HG03354 (cell line): ENCODE data around the gene SOX18.

Experiments used
- ATAC-seq: cut with Tn5 transposase; IDR thresholded peaks from one replicate; pipeline ENCODE4 v1.9.1; 2021; ENCODE audit warnings: mild to moderate bottlenecking; ENCODE audit not compliant: unreplicated experiment, poor library complexity, severe bottlenecking

SOX18 gene

DNA sequence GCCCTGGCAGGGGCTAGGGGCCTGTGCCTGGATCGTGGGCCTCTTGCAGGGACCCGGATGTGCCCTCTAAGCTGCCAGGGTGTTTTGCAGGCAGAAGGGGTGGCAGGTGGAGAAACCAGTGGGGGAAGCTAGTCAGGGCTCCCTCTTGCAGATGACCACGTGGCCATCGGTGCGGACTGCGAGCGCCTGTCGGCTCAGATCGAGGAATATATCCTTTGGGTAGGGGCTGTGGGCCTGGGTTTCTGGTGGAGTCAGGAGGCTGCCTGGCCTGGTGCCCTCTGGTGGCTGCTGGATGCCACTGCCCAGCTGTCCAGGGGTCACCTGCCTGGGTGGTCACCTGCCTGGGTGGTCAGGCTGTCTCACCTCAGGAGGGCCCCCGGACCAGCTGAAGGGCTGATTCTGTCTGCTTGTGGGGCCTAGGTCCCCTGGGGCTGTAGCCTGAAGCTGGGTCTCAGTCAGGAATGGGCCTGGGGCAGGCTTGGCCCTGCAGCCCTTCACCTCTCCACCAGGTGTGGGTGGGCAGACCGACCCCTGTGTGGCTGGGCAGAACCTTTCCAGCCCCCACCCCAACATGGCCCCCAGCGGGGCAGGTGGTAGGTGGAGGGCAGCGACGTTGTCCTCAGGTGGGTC is 20.3 kb upstream of the SOX18 start:
- no peak for ATAC-seq

- ATAC-seq = no peak
Measured at GRCh38 chr20:64069209-64069613, 19.8 kb upstream of the SOX18 start.

DNA sequence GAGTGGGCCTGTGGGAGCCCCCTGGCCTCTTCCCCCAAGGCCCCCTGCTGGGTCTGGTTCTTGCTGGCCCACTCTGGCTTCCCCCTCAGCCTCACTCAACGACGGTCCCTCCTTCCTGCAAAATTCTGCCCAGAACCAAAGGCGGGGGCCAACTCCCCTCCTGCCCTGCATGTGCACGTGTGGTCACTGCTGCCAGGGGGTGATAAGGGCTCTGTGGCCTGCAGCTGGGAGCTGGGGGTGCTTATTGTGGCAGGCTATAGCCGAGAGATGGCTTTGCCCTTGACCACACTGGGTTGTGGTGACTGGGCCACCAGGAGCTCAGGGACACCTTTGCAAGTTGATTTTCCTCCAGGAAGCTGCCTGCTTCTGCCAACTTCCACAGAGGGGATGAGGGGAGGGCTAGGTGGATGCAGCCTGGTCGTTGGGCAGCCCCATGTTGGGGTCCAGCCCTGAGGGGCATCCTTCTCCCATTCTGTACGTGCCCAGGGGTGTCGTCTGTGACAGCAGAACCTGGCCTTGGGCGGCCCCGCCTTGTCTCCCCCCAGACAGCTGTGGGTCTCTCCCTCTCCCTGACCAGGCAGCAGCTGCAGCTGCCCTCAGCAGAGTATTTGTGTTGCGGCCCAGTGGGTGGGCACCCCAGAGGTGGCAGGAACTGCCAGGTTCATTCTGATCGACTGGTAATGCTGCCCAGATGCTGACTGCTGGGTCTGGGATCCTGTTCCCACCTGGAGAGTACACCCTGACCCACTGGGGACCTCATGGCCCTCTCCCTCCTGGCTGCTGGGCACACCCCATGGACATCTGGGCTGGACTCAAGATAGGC is 19.2 kb upstream of the SOX18 start:
- ATAC-seq = no peak

GRCh38 chr20:64067733-64068307 is 18.4 kb upstream of the SOX18 start:
- ATAC-seq = no peak

GRCh38 chr20:64067005-64067632 is 17.7 kb upstream of the SOX18 start:
- no peak for ATAC-seq

DNA sequence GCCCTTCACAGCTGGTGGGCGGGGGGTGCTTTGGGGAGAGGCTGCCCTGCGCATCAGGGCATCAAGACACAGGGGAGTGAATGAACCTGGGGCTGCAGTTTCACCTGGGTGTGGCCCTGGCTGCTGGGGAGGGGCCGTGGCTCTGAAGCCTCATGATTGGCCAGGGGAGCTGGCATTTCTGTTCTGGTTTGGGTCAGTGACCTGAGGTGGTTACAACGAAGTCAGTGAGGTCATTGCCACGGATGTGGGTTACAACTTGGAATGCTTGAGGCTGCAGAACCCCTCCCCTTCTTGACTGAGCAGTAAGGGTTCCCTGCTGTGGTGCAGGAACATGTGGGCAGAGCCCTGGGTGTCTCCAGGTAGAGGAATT is 16.5 kb upstream of the SOX18 start:
- ATAC-seq = no peak

- no peak for ATAC-seq
Measured at GRCh38 chr20:64065062-64065973, 15.9 kb upstream of the SOX18 start.

DNA sequence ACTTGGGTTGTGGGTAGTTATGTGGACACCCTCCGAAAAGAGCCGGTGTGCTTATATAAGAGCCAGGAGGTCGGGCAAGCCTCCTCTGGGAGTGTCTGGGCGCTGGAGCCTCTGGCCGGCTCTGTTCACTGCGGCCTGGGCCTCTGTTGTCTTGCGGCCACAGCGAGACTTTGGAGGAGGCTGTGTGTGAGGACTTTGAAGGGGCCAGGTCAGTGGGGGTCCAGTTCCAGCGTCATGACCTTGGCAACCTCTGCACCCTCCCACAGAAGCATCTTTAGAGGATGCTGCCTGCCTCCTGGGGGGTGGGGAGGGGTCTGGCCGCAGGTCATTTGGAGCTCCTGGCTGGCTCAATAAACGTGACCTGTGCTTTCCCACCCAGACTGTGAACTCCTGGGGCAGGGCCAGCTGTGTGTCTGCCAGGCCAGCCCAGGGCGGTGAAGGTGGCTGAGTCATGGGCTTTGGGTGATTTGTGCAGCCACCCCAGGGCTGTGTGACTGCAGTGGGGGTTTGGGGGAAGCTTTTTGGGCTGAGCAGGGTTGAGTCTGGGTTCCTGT is 14.8 kb upstream of the SOX18 start:
- ATAC-seq = no peak

GRCh38 chr20:64063389-64064144 is 14.1 kb upstream of the SOX18 start:
- peak; percentile 6 for ATAC-seq

GRCh38 chr20:64062596-64063388 is 13.4 kb upstream of the SOX18 start, which contains the start of gene TCEA2:
Gene TCEA2, plus strand, starts transcription at chr20:64063198. Its CDS starts 115 bp downstream, at chr20:64063313.
- ATAC-seq = peak; percentile 81

GRCh38 chr20:64062276-64062595 is 12.8 kb upstream of the SOX18 start:
- ATAC-seq = no peak

- no peak for ATAC-seq
Measured at GRCh38 chr20:64058536-64058935, 9.1 kb upstream of the SOX18 start.

- ATAC-seq = no peak
Measured at GRCh38 chr20:64057628-64058498, 8.4 kb upstream of the SOX18 start.

- no peak for ATAC-seq
Measured at GRCh38 chr20:64056889-64057627, 7.6 kb upstream of the SOX18 start.

DNA sequence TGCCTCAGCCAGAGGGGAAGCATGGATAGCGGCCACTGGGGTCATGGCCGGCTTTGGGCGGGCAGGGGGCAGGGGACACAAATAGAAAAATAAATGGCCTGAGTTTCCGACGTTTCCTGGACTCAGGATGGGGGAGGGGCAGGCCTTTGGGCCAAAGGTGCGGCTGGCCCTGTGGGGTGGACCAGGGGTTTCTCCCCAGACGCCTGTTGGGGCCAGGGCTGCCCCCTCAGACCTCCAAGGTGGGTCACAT is 7.1 kb upstream of the SOX18 start:
- ATAC-seq = no peak

- ATAC-seq = no peak
Measured at GRCh38 chr20:64055893-64056638, 6.6 kb upstream of the SOX18 start.
